HEK293 (cell line): ENCODE data around the gene GAK.

Experiments used
- CTCF ChIA-PET: fragments of 350-600 bp; formaldehyde crosslinking; extraction: SDS; loops from one replicate; lab custom pipeline; 2021; ENCODE audit warnings: antibody characterized with exemption; lab: Yijun Ruan, JAX
- POLR2A ChIA-PET: fragments of 300-600 bp; formaldehyde crosslinking; extraction: SDS; loops from one replicate; lab custom pipeline; 2020; ENCODE audit warnings: antibody characterized with exemption, inconsistent platforms; lab: Yijun Ruan, JAX
- H3K27ac ChIP-seq: fragments of 200-500 bp; sonication (Bioruptor generic); 2 replicates; pipeline ENCODE4 v1.5.1; 2014; ENCODE audit warnings: low read depth, low read length, control low read depth, inconsistent platforms; ENCODE audit errors: extremely low read depth
- H3K36me3 ChIP-seq, 2 experiments: fragments of 200-500 bp in 1 of 2; sonication (Bioruptor generic) in 1 of 2; 1 replicate in 1 of 2; 2 replicates in 1 of 2; pipeline ENCODE4 v1.5.1; 2014 to 2017; ENCODE audit warnings: inconsistent platforms in 2 of 2, low read length in 2 of 2; ENCODE audit not compliant: control insufficient read depth in 2 of 2, insufficient read depth in 1 of 2
- H3K4me1 ChIP-seq: fragments of 200-500 bp; sonication (Bioruptor generic); 2 replicates; pipeline ENCODE4 v1.5.1; 2014; ENCODE audit warnings: mild to moderate bottlenecking, low read length, inconsistent platforms; ENCODE audit not compliant: control insufficient read depth, insufficient read depth
- H3K4me3 ChIP-seq: 2 replicates; pipeline ENCODE4 v1.5.1; 2011; ENCODE audit warnings: low read depth, mild to moderate bottlenecking, control low read depth, low read length, moderate library complexity
- H3K9me3 ChIP-seq: fragments of 200-500 bp; sonication (Bioruptor generic); 2 replicates; pipeline ENCODE4 v1.5.1; 2014; ENCODE audit warnings: low read depth, low read length, inconsistent platforms; ENCODE audit not compliant: control insufficient read depth, insufficient read depth
- GLIS1 ChIP-seq: fragments of 450-650 bp; formaldehyde crosslinking; IDR thresholded peaks from 2 replicates; pipeline ENCODE4 v1.5.1; 2016; ENCODE audit warnings: missing biosample characterization, missing genetic modification characterization
- GLIS2 ChIP-seq: fragments of 450-650 bp; formaldehyde crosslinking; IDR thresholded peaks from 2 replicates; pipeline ENCODE4 v1.5.1; 2016; ENCODE audit warnings: missing biosample characterization, missing genetic modification characterization
- REPIN1 ChIP-seq: fragments of 450-650 bp; formaldehyde crosslinking; IDR thresholded peaks from 2 replicates; pipeline ENCODE4 v1.5.1; 2017; ENCODE audit warnings: missing biosample characterization, missing genetic modification characterization, low read depth
- SCRT1 ChIP-seq: fragments of 450-650 bp; formaldehyde crosslinking; IDR thresholded peaks from 2 replicates; pipeline ENCODE4 v1.5.1; 2016; ENCODE audit warnings: missing biosample characterization, missing genetic modification characterization, borderline replicate concordance
- SCRT2 ChIP-seq: fragments of 450-650 bp; formaldehyde crosslinking; IDR thresholded peaks from 2 replicates; pipeline ENCODE4 v1.5.1; 2016; ENCODE audit warnings: missing biosample characterization, missing genetic modification characterization
- ZBTB17 ChIP-seq: fragments of 450-650 bp; formaldehyde crosslinking; IDR thresholded peaks from 2 replicates; pipeline ENCODE4 v1.5.1; 2016; ENCODE audit warnings: missing biosample characterization, missing genetic modification characterization
- ZBTB48 ChIP-seq: fragments of 450-650 bp; formaldehyde crosslinking; IDR thresholded peaks from 2 replicates; pipeline ENCODE4 v1.5.1; 2016; ENCODE audit warnings: missing biosample characterization, missing genetic modification characterization
- ZIC2 ChIP-seq: fragments of 450-650 bp; formaldehyde crosslinking; IDR thresholded peaks from 2 replicates; pipeline ENCODE4 v1.5.1; 2016; ENCODE audit warnings: missing biosample characterization, missing genetic modification characterization
- ZNF133 ChIP-seq: fragments of 450-650 bp; formaldehyde crosslinking; IDR thresholded peaks from 2 replicates; pipeline ENCODE4 v1.5.1; 2016; ENCODE audit warnings: missing biosample characterization, missing genetic modification characterization
- ZNF138 ChIP-seq: fragments of 450-650 bp; formaldehyde crosslinking; IDR thresholded peaks from 2 replicates; pipeline ENCODE4 v1.5.1; 2016; ENCODE audit warnings: missing biosample characterization, missing genetic modification characterization, borderline replicate concordance
- ZNF311 ChIP-seq: fragments of 450-650 bp; formaldehyde crosslinking; IDR thresholded peaks from 2 replicates; pipeline ENCODE4 v1.5.1; 2017; ENCODE audit warnings: missing biosample characterization, missing genetic modification characterization, borderline replicate concordance
- ZNF600 ChIP-seq: fragments of 450-650 bp; formaldehyde crosslinking; IDR thresholded peaks from 2 replicates; pipeline ENCODE4 v1.5.1; 2016; ENCODE audit warnings: missing biosample characterization, missing genetic modification characterization
- ZNF624 ChIP-seq: fragments of 450-650 bp; formaldehyde crosslinking; IDR thresholded peaks from 2 replicates; pipeline ENCODE4 v1.5.1; 2017; ENCODE audit warnings: missing biosample characterization, missing genetic modification characterization
- TF ChIP-seq, protein P1 (sequence below): fragments of 450-650 bp; formaldehyde crosslinking; IDR thresholded peaks from 2 replicates; pipeline ENCODE4 v1.5.1; 2016; ENCODE audit warnings: missing biosample characterization, missing genetic modification characterization
- TF ChIP-seq, protein P2 (sequence below): fragments of 450-650 bp; formaldehyde crosslinking; IDR thresholded peaks from 2 replicates; pipeline ENCODE4 v1.5.1; 2016; ENCODE audit warnings: missing biosample characterization, missing genetic modification characterization
- TF ChIP-seq, protein P3 (sequence below): fragments of 450-650 bp; formaldehyde crosslinking; IDR thresholded peaks from 2 replicates; pipeline ENCODE4 v1.5.1; 2016; ENCODE audit warnings: missing biosample characterization, missing genetic modification characterization
- TF ChIP-seq, protein P4 (sequence below): fragments of 450-650 bp; formaldehyde crosslinking; IDR thresholded peaks from 2 replicates; pipeline ENCODE4 v1.5.1; 2016; ENCODE audit warnings: missing biosample characterization, missing genetic modification characterization

The GAK gene

DNA sequence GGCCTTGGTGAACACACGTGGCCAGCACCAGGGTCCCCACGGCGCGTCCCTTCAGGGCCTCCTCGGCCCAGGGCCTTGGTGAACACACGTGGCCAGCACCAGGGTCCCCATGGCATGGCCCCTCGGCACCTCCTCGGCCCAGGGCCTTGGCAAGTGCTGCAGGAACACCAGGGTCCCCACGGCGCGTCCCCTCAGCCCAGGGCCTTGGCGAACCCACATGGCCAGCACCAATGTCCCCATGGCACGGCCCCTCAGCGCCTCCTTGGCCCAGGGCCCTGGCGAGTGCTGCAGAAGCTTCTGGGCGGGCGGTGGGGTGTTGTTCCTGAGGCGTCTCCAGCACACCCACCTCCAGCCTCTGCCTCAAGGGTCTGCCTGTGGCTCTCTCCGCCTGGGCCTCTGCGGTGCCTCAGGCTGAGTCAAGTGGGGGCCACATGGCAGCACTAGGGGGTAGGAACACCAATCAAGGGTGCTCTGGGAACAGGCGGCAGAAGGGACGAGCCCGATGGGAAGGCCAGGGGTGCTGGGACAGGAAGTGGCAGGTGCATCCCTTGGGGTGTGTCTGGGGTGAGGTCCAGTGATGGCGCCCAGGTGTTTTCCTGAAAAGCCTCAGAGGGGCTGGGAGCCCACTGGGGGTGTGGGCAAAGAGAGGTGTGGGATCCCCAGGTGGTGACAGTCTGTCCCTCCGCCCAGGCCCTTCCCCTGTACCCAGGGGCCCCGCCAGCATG lies 64.4 kb downstream of the GAK start:
- no peak overlapping the region for H3K27ac ChIP-seq
- POLR2A ChIA-PET = no interaction called here

DNA sequence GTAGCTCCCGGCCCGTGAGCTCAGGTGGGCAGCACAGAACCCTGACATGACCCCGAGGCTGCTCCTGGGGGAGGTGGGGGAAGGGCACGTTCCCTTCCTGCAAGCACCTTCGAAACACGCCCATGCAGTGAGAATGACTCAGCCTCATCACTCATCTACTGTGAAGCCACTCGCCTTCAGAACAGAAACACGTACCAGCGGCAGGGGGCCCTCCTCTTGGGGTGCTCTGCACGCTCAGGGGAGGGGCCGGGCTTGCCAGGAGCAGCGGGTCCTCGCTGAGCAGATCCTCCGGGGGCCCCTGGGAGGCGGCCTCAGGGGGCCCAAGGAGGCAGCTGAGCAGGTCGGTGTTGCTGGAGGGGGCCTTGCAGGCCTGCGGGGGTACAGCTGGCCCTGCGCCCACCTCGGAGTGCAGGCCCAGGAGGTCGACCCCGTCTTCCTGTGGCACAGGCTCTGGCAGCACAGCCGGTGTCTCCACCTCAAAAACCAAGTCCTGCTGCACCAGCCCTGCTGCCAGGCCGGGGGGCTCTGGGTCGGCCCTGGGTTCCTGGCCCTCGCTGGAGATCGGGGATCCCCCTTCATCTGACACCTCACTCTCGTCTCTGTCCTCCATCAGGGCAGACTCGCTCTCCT lies 65.2 kb downstream of the GAK start:
- Histone ChIP-seq H3K9me3 (no peaks in the 10 kb centered on the region), H3K4me1 (no peaks in the 10 kb centered on the region), H3K4me3 (no peak overlapping the region), H3K36me3 (peaks cover 0 to 74% of the 10 kb centered on the region in 2 experiments; a peak in 2 of 3 replicates), H3K27ac (no peak overlapping the region)
- TF ChIP-seq ZIC2 (tag by site-specific recombination) (peak; percentile 46; the same call in 1 of the 2 replicates), GLIS2 (0 out of 2 replicates have a peak, but pooled peaks have one; percentile 6), GLIS1 (0 out of 2 replicates have a peak, but pooled peaks have one; percentile 20), ZNF133 (tag by site-specific recombination) (no peak)
- POLR2A ChIA-PET = no interaction called here
- CTCF ChIA-PET = no interaction called here

More for the DNA sequence above, 64.4 kb downstream of the GAK start:
- Histone ChIP-seq H3K4me3 (no peak overlapping the region), H3K9me3 (no peaks in the 10 kb centered on the region), H3K4me1 (no peaks in the 10 kb centered on the region), H3K36me3 (peaks cover 0 to 79% of the 10 kb centered on the region in 2 experiments; a peak in 2 of 3 replicates)
- CTCF ChIA-PET = no interaction called here
- TF ChIP-seq REPIN1 (tag by site-specific recombination) (no peak), ZNF600 (tag by site-specific recombination) (no peak), ZNF311 (tag by site-specific recombination) (no peak), ZNF138 (no peak)
- TF ChIP-seq, protein P1, sequence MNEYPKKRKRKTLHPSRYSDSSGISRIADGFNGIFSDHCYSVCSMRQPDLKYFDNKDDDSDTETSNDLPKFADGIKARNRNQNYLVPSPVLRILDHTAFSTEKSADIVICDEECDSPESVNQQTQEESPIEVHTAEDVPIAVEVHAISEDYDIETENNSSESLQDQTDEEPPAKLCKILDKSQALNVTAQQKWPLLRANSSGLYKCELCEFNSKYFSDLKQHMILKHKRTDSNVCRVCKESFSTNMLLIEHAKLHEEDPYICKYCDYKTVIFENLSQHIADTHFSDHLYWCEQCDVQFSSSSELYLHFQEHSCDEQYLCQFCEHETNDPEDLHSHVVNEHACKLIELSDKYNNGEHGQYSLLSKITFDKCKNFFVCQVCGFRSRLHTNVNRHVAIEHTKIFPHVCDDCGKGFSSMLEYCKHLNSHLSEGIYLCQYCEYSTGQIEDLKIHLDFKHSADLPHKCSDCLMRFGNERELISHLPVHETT (tag by site-specific recombination) = no peak
- TF ChIP-seq, protein P2, sequence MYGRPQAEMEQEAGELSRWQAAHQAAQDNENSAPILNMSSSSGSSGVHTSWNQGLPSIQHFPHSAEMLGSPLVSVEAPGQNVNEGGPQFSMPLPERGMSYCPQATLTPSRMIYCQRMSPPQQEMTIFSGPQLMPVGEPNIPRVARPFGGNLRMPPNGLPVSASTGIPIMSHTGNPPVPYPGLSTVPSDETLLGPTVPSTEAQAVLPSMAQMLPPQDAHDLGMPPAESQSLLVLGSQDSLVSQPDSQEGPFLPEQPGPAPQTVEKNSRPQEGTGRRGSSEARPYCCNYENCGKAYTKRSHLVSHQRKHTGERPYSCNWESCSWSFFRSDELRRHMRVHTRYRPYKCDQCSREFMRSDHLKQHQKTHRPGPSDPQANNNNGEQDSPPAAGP = no peak
- TF ChIP-seq, protein P3, sequence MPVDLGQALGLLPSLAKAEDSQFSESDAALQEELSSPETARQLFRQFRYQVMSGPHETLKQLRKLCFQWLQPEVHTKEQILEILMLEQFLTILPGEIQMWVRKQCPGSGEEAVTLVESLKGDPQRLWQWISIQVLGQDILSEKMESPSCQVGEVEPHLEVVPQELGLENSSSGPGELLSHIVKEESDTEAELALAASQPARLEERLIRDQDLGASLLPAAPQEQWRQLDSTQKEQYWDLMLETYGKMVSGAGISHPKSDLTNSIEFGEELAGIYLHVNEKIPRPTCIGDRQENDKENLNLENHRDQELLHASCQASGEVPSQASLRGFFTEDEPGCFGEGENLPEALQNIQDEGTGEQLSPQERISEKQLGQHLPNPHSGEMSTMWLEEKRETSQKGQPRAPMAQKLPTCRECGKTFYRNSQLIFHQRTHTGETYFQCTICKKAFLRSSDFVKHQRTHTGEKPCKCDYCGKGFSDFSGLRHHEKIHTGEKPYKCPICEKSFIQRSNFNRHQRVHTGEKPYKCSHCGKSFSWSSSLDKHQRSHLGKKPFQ = no peak
- TF ChIP-seq, protein P4, sequence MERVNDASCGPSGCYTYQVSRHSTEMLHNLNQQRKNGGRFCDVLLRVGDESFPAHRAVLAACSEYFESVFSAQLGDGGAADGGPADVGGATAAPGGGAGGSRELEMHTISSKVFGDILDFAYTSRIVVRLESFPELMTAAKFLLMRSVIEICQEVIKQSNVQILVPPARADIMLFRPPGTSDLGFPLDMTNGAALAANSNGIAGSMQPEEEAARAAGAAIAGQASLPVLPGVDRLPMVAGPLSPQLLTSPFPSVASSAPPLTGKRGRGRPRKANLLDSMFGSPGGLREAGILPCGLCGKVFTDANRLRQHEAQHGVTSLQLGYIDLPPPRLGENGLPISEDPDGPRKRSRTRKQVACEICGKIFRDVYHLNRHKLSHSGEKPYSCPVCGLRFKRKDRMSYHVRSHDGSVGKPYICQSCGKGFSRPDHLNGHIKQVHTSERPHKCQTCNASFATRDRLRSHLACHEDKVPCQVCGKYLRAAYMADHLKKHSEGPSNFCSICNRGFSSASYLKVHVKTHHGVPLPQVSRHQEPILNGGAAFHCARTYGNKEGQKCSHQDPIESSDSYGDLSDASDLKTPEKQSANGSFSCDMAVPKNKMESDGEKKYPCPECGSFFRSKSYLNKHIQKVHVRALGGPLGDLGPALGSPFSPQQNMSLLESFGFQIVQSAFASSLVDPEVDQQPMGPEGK (tag by site-specific recombination) = no peak

DNA sequence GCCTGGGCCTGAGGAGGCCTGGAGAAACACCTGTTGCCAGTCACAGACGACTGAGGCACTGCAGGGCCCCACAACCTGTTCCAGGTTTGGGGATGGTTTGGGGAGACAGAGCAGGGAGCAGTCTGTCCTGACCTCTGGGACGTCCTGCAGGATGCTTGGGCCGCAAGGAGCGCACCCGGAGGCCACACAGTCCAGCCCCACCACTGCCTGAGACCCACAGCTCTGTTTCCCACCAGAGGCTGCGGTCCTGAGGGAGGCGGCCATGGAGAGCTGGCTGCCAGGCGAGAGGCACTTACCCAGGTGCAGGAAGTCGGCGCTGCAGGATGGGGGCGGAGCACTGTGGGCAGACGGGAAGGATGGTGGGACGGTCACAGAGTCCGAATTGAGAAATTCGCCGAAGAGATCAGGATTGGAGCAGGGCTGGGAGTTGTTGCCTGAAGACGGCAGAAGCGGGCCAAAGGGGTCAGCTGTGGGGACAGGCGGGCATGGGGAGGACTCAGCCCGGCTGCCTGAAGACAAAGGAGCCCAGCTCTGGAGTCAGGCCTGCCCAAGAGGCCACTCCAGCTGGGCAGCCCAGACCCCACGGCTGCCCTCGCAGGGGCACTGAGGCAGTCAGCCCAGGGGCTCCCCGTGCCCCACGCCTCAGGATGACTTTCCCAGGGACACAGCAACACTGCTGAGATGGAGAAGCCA lies 65.9 kb downstream of the GAK start:
- Histone ChIP-seq H3K4me1 (no peaks in the 10 kb centered on the region), H3K36me3 (peaks cover 2 to 80% of the 10 kb centered on the region in 2 experiments; a peak in 2 of 3 replicates), H3K9me3 (no peaks in the 10 kb centered on the region), H3K4me3 (no peak overlapping the region), H3K27ac (no peak overlapping the region)
- TF ChIP-seq ZBTB17 (tag by site-specific recombination) = no peak
- peak; percentile 87 for TF ChIP-seq SCRT2
- 0 out of 2 replicates have a peak, but pooled peaks have one; percentile 32 for TF ChIP-seq SCRT1 (tag by site-specific recombination)
- no peak for TF ChIP-seq ZNF624
- TF ChIP-seq ZBTB48 = no peak
- CTCF ChIA-PET = no interaction called here
- POLR2A ChIA-PET = no interaction called here
